NCI-H2227 (cell line): ENCODE results near the gene CALHM6.

ENCODE experiments used
- DNase-seq: peaks from one replicate; lab custom pipeline; 2025; ENCODE audit not compliant: unreplicated experiment; lab: John Stamatoyannopoulos, UW

CALHM6 gene

DNA sequence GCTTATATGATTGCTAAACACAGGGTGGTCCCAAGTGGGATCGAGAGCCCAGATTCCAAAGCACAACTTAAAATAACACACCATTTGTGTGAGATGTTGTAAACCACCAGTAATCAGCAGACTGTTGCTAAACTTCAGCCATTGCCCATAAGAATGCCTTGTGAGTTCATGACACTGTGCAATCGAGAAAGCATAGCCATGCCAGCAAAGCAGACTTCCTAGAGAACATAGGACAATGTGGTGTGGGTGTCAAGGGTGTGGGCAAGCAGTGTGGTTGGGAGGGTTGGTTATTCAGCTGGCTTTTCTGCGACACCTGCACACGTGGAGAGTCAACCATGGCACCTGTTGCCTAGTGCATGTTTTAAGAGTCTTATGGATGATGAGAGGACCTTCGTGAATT lies 16.1 kb upstream of the CALHM6 start:
- DNase-seq = no peak

DNA sequence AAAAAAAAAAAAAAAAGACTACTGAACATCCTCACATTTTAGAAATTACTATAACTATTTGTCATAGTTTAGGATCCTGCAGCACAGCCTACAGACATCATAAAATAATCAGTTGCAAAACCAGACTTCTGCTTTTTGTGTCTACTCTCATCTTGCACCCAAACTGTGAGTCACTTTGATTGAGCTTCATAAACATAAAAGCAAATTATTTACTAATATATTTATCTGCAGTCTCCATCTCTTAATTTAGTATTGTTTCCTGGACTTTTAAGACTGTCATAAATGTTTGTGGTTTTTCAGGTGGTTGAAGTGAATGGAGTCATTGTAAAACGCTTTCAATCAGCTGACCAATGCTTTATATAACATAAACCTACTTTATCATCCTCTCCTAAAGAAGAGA lies 14.8 kb upstream of the CALHM6 start:
- no peak for DNase-seq

DNA sequence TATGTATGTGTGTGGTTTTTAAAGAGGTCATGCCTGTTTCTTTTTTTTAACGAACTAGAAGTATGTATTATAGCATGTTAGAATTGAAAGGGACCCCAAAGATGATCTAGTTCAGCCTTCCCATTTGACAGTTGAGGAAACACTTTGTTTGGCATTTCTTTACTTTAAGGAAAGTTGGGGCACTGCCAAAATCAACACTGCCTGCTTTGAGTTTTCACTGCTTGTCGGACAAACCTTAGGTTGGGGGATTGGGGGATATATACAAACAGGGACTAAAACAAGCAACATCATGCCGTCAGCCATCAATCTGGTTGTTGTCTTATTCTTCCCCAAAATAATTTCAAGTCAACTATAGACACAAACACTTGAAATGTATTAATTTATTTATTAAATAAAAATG lies 14.1 kb upstream of the CALHM6 start:
- DNase-seq = no peak

DNA sequence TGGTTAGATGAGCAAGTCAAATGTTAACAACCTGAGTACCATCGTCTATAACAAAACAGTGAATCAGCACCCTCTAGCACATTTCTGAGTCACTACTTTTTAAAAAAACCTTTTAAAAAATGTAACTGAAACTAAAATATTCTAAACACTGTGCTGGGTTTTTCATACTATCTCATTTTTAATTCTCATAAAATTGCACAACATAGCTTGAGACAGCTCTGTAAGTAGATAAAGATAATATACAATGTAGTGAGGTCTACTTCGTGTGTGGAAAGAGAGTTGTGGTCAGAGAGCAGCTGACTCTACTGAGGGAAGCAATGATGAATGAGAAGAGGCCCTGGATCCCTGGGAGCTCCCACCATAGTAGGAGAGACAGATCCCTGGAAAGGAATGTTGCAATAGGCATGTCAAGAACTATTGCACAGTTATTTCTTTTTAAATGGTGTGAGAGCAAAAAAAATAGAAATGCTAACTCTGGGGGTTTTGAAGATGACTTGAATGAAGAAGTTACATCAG lies 13.6 kb upstream of the CALHM6 start:
- no peak for DNase-seq

DNA sequence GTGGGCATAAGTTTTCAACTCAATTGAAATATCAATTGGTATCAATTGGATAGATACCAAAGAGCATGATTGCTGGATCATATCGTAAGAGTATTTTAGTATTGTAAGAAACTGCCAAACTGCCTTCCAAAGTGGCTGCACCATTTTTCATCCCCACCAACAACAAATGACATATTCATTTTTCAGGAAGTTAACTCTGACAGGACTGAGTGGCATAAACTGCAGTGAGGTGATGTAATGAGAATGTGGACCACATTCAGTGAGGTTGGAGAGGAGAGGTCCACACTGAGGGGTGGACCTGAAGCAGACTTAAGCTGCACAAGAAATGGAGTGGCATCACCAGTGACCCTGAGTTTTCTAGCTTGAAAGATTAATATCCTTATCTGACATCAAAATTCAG lies 11.6 kb upstream of the CALHM6 start:
- no peak for DNase-seq

DNA sequence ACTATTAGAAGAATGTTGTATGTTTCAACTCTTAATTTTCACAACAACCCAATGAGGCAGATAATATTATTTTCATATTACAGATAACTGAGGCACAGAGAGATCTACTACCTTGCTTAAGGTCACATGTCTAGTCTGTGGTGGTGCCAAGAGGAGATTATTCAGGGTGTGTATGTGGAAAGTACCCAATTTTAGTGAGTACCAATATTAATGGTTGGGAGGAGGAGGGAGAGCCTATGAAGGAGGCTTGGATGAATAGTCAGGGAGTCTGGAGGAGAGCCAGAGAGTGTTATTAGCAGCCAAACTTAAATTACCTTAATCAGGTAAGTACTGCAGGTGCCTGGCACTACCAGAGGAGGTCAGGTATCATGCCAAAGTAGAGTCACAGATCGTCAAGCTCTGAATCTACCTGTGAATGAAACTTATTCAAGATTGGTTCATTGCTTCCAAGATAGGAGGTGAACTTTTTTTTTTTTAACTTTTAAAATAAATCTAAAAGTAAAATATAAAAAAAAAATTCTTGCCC lies 10.9 kb upstream of the CALHM6 start:
- DNase-seq = no peak

DNA sequence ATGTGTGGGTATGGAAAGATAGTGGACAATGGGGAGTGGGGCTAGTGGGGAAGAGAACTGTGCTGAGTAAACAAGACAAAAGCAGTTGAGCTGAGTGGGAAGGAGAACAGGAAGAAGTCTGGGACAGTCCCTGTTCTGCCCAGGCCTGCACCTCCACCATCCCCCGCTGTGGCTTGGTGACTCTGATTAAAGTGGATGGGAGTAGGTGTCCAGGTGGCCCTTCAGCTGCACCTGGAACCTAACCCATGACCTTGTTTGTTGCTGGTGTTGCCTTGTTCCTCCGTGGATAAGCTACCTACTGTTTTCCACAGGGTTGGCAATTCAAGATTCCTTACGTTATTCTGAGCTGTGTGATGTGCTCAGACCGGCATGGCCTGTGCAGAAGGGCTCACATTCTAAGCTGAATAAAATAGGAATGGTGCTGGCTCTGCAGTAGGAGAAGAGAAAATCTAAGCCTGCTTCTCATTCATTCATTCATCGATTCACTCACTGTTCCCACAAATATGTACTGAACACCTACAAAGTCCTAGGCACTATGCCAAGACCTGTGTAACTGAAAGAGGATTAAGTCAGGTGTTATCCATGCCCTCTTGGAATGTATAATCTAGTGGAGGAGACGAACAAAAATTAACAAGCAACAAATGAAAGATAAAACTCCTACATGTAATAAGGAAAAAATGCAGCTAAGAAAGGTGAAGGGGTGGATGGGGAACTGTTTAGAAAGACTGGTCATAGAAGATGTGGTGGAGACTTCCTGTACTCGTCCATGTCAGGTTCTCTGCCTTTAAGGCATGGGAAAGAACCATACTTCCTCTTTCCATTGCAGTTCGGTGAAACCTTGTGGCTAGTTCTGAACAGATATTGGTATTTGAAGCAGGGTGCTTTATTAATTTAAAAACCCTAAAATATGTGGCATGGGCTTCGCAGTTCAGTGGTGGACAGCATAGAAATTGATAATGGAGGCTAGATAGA lies 10.1 kb upstream of the CALHM6 start:
- DNase-seq = no peak

DNA sequence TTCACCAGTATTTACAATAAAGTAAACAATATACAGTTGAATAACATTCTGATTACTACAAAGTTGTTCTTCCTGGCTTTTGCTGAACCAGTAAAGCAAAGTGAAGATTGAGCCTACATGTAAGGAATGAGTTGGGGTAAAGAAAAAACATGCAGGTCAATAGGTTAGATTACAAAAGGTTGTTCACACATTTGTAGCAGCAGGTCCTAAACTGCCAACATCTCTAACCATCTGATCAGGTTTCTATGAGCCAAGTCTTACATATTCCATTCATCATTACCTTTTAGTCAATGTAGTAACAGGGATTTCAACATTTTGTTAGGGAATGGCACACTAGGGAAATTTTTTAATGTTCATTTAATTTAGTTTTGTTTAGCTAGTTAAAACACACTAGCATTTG lies 9.3 kb upstream of the CALHM6 start:
- no peak for DNase-seq

DNA sequence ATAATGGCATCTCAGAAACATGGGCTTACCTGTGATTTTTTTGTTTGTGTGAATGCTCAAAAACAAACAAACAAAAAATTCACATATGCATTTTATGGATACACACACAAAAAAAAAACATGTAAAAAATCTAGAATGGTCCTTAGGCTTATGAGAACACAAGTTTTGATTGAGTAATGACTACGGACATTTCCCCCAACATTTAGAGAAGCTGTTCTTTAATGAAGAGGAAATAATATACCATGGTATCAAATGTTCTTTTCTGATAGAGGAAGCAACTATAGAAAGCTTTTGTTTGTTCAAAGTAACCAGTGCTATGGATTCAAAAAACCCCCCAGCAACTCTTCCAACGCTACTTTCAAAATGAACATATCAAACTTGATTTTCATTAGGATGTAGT lies 8.6 kb upstream of the CALHM6 start:
- no peak for DNase-seq

DNA sequence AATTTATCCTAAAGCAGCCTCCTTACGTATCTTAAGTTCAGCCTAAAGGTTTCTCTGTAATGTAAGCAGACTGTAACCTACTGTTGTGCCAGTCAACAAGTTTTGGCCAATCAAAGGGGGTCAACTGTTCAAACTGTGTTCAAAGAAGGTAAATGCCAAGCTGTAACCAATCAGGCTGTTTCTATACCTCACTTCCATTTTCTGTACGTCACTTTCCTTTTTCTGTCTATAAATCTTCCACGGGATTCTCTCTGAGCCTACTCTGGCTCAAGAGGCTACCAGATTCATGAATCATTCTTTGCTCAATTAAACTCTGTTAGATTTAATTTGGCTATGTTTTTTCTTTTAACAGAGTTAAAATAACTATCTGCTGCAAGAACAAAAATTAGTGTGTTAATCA lies 5.1 kb upstream of the CALHM6 start:
- DNase-seq = no peak

DNA sequence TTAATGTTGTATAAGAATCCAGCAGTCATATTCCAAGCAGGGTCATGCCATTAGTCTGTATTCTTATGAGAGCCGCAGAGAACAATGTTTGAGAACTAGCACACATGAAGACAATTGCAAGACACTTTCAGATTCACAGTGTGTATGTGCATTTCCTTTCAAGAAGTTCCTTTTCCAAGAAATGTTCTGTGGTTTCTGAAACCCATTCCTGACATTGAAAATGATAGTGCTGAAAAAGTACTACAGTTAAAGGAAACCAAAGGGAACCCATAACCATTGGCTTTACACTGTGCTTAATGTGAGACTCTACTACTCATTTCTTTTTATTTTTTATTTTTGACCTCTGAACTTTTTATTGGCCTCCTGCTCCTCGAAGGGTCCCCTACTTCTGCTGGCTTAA lies 4.2 kb upstream of the CALHM6 start:
- no peak for DNase-seq

DNA sequence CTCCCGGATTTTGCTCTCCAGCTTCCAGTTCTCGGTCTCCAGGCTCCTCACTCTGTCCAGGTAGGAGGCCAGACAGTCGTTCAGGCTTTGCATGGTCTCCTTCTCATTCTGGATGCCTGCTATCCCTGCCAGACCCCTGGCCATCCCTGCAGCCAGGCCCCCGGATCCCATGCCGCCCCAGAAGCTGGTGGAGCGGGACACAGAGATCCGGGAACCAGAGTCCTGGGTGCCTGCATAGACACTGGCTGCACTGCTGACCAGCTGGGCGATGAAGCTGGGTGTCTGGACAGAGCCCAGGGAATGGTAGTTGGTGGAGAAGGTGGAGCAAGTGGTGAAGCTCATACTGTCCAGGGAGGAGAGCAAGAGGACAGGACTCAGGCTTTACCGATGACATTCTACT lies 2.9 kb upstream of the CALHM6 start:
- DNase-seq = no peak

DNA sequence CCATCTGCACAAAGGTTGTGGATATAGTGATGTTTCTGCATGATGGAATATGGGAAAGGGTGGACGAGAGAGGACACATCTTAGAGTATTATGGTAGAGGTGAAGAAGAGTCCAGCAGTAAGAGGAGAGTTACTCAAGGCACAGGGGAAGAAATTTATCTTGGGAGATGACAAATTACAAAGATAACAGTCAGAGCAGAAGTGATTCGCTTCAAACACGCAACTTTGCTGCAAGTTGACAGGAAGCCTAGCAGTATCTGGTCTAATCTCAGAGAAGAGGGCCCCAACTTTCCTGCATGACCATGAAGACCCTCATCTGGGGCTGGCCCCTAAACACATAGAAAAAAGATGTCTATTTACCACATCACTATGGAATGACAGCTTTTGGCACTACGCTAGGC lies 1.2 kb upstream of the CALHM6 start:
- DNase-seq = no peak

DNA sequence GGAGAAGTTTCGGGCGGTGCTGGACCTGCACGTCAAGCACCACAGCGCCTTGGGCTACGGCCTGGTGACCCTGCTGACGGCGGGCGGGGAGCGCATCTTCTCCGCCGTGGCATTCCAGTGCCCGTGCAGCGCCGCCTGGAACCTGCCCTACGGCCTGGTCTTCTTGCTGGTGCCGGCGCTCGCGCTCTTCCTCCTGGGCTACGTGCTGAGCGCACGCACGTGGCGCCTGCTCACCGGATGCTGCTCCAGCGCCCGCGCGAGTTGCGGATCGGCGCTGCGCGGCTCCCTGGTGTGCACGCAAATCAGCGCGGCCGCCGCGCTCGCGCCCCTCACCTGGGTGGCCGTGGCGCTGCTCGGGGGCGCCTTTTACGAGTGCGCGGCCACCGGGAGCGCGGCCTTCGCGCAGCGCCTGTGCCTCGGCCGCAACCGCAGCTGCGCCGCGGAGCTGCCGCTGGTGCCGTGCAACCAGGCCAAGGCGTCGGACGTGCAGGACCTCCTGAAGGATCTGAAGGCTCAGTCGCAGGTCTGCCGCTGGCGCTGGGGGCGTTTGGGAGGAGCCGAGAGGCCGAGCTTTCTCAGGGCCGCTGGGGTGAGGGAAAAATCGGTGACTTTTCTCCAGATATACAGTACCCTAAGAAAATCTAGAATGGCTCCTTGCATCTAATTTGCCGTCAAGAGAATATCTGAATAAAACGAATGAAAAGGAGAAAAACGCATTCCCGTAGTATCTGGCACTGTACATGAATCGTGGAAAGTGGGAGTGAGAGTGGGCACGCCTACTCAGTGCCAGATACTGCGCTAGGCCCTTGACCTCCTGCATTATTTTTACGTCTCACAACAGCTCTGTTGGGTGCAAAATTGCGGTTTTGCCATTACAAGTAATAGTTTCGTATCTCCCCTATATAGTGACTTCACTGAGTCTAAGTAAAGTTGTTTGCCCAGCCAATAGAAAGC lies 1.0 kb downstream of the CALHM6 start:
- DNase-seq = peak; percentile 83

DNA sequence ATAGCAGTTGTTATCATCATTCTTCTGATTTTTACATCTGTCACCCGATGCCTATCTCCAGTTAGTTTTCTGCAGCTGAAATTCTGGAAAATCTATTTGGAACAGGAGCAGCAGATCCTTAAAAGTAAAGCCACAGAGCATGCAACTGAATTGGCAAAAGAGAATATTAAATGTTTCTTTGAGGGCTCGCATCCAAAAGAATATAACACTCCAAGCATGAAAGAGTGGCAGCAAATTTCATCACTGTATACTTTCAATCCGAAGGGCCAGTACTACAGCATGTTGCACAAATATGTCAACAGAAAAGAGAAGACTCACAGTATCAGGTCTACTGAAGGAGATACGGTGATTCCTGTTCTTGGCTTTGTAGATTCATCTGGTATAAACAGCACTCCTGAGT lies 2.1 kb downstream of the CALHM6 start:
- DNase-seq = no peak

DNA sequence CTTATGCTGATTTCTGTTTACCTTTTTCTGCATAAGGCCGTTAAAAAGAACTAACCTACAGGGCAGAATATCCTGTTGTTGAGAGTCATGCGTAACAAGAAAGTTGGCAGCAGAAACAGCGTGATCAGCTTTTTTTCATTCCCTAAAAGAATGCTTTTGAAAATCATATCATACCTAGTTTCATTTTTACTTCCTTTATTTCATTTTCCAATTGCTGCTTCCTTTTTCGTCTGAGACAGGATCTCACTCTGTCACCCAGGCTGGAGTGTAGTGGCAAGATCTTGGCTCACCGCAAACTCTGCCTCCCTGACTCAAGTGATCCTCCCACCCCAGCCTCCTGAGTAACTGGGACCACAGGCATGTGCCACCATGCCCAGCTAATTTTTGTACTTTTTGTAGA lies 4.1 kb downstream of the CALHM6 start:
- DNase-seq = no peak

DNA sequence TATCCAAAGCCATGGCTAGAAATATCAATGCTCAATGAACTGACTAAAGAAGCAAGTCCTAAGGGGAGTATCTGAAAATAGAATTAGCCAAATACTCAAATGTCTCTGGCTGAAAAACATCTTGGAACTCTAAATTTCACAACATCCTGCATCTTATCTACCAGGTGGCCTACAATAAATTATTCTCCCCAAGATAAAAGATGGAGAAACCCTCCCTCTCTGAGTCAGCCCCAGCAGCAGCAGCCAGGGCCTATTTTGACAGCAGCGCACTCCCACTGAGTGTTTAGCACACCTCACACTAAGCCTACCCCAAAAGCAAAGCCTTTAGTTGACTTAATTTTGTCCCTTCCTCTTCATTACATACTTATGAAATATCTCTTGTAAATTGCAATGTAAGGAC lies 5.9 kb downstream of the CALHM6 start:
- DNase-seq = no peak

DNA sequence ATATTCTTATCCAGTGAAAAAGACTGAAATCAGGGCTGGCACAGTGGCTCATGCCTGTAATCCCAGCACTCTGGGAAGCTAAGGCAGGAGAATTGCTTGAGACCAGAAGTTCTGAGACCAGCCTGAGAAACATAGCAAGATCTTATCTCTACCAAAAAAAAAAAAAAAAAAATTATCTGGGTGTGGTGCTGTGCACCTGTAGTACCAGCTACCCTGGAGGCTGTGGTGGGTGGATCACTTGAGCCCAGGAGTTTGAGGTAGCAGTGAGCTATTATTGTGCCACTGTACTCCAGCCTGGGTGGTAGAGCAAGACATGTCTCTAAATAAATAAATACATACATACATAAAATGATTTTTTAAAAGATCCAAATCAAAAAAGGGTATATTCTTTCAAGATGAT lies 6.3 kb downstream of the CALHM6 start:
- DNase-seq = no peak

DNA sequence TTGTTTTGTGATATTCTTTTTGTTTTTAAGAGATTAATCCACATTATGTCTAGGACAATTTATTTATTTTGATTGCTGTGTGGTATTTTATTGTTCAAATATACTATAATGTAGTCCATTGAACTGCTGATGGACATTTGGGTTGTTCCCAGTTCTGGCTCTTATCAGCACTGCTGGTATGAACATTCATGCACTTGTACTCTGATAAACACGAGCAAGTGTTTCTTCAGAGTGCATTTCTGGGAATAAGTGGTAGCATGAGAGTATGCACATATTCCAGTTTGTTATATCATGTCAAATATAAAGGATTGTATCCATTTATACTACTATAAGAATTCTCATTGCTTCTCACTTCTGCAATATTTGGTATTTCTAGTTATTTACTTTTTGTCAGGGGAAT lies 7.1 kb downstream of the CALHM6 start:
- DNase-seq = no peak

DNA sequence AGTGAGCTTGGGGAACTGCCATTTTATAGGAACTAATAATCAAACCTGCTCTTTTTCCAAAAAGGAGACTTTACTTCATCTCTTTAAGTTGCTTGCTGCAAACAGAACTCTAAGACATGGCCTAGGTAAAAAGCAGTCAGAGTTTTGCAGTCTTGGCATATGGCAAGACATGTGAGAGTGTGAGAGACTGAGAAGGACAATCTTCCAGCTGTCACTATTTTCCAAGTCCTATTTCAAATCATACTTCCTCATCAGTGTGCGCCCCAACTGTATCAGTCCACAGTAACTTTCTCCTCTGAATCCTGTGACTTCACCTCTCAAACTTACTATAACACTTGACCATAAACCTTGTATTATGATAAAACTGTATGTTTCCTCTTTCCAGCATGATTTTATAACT lies 10.4 kb downstream of the CALHM6 start:
- no peak for DNase-seq

DNA sequence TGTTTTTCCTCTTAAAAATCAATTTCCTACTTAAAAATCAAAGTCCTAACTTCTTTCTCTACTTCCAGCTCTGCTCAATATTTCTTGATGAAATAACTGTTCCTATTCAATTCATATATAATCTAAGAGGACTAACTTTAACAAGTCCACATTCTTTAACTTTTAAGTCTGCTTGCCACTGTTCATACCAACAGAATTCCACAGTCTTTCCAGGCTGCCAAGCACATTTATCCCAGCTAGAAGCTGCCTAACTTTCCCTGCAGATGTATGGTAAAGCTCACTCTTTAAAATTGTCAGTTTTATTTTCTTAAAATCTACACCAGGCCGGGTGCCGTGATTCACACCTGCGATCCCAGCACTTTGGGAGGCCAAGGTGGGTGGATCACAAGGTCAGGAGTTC lies 11.5 kb downstream of the CALHM6 start:
- DNase-seq = no peak

DNA sequence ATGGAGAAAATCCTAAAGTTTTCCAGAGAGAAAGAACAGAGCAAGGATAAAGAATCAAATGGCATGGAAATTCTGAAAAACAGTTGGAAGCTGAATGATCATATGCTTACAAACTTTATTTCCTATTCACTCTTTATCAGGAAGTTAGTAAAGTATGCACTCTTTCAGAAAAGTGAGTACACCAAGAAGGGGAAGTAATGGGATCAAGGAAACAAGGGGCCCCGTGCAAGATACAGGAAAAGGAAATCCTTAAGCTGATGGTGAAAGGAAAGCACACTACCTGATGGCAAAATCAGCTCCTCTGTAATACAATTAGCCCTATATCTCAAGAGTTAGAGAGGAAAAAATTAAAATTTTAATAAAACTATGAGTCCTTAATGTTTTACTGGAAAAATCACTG lies 14.0 kb downstream of the CALHM6 start:
- DNase-seq = no peak
